Activated CD4-positive, alpha-beta T cell treated with anti-CD3 and anti-CD28 coated beads, Interleukin-2, amount 50 U/mL, for 16 hours (primary cell): Measurements from ENCODE around the gene SEMA4C.

Experiments
- DNase-seq: peaks from one replicate; pipeline ENCODE4 v3.0.0-alpha.2; 2020

SEMA4C gene

GRCh38 chr2:96839875-96840850, 29.7 kb downstream of the SEMA4C start:
- DNase-seq = no peak

- DNase-seq = peak; percentile 89
Measured at GRCh38 chr2:96839293-96839874, 30.5 kb downstream of the SEMA4C start.

- no peak for DNase-seq
Measured at GRCh38 chr2:96838345-96839292, 31.3 kb downstream of the SEMA4C start.

- DNase-seq = no peak
Measured at GRCh38 chr2:96837575-96837974, 32.3 kb downstream of the SEMA4C start.

GRCh38 chr2:96835830-96836229, 34.0 kb downstream of the SEMA4C start:
- DNase-seq = no peak

- no peak for DNase-seq
Measured at GRCh38 chr2:96832754-96833507, 36.9 kb downstream of the SEMA4C start.

GRCh38 chr2:96832408-96832753, 37.5 kb downstream of the SEMA4C start:
- no peak for DNase-seq

DNA sequence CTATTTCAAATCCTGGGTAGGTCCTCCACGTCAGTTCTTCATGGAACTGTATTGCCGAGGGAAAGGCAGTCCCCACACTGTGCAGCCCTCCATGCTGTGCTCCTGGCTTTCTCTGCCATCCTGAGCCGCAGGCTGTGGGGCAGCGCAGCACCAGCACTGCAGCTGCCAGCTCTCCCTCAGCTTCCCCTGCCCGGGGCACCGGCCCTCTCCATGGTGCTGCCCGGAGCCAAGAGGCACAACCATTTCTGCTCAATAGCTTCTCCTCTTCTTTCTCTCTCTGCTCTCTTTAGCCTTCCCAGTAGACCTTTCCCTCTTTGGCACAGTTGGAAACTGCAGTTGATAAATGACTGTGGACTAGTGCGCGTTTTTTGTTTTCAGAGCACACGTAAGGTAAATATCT, 38.2 kb downstream of the SEMA4C start:
- DNase-seq = no peak

- DNase-seq = no peak
Measured at GRCh38 chr2:96830044-96830562, 39.8 kb downstream of the SEMA4C start.

DNA sequence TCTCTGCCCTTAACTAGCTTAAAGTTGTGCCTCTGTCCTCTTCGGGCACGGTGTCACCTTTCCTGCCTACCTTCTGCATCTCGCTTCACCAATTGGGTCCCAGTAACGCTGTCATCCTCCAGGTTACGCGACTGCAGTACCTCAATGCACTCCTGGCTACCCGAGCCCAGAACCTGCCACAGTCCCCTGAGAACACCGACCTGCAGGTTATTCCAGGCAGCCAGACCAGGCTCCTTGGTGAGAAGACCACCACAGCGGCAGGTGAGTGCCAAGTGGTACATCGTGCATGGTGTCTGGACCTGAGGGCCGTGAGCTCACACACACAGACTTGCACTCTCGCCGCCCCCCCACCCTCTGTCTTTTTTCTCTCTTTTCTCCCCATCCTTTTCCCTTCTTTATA, 41.0 kb downstream of the SEMA4C start:
- no peak for DNase-seq

DNA sequence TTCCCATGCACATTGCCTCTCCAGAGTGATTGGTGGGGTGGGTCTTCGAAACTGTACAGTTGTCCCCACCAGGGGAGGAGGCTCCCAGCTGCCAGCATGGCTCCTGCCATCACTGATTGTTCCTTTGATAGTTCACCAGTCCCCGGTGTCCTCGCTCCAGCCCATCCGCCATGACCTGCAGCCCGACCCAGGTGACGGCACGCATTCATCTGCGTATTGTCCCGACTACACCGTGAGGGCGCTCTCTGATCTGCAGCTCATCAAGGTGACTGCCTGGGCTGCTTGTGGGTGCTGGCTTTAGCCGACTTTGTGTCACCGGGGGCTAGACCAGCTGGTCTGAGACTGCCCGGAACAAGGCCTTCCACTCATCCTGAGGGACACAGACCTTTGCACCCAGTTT, 41.4 kb downstream of the SEMA4C start:
- no peak for DNase-seq

DNA sequence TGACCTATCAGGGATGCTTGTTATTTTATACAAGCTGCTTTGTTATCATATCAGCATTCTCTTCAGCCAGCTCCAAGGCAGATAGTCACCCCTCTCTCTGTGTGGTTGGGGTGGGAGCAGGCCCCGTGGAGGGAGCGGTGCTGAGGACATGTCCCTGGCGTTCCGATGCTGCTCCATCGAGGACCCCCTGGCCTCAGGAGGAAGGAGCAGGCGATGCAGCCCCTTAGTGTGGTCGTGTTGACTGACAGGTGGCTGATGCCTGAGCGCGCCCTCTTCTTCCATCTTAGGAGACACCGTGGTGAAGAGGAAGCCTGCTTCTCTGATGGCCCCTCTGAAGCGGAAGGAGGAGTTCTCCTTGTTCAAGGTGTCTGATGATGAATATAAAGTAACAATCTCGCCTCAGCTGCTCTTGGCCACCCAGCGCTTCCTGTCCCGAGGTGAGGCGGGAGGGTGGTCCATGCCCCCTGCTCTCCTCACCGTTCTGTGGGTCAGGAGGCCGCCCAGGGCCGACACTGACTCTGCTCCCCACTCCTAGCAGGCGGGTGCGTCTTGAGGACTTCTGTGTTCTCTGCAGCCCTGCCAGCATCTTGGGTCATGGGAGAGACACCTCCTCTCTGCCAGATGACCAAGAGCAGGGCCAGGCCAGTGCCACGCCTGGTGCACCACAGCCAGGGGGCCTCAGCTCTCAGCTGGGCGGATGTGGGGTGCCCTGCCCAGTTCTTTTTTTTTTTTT, 43.2 kb downstream of the SEMA4C start:
- DNase-seq = no peak

DNA sequence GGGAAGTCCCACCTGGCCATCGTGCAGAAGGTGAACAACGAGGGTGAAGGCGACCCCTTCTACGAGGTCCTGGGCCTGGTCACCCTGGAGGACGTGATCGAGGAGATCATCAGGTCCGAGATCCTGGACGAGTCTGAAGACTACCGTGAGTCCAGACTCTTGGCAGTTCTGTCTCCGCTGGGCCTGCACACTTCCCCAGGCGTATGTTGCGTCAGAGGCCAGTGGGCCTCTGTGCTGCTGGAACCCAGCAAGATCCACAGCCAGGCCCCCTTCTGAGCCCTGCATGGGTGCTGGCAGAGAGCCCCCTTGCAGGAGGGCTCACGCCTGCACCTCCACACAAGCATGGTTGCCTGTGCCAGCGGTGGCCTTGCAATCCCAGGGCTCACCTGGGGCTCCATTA, 44.8 kb downstream of the SEMA4C start:
- no peak for DNase-seq

DNA sequence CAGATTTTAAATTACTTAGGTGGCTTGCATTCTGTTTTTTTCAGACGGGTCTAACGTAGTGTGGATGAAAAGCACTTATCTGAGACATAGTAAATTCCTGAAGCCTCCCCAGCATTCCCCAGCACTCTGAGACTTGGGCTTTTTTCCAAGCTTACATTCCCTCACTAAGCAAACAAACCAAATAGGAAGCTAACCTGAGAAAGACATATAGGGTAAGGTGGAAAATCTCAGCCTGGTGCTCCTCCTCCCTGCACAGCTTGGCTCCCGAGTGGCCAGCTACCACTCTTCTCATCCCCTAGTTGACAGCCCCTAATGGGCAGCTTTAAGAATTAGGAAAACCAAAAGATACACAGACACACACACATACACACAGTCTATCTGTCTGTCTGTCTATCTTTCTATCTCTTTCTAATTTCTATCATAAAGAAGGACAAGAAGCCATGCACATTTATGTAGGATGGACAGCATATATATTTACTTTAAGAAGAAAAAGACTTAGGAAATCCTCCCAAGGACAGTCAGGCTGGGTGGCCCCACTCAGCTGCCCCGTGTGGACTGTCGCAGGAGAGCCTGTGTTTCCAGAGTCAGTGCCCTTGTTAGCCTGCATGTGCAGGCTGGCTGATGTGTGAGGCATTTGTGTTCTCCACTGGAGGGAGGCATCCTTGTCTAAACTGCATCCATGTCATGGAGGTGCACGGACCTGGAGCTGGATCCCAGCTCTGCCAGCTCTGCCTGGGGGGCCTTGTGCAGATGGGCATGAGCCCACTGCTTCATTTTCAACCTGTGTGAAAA, 45.6 kb downstream of the SEMA4C start:
- no peak for DNase-seq

GRCh38 chr2:96823198-96823597, 46.7 kb downstream of the SEMA4C start:
- no peak for DNase-seq

GRCh38 chr2:96822786-96823185, 47.1 kb downstream of the SEMA4C start:
- no peak for DNase-seq

- DNase-seq = no peak
Measured at GRCh38 chr2:96821113-96821675, 48.7 kb downstream of the SEMA4C start.

DNA sequence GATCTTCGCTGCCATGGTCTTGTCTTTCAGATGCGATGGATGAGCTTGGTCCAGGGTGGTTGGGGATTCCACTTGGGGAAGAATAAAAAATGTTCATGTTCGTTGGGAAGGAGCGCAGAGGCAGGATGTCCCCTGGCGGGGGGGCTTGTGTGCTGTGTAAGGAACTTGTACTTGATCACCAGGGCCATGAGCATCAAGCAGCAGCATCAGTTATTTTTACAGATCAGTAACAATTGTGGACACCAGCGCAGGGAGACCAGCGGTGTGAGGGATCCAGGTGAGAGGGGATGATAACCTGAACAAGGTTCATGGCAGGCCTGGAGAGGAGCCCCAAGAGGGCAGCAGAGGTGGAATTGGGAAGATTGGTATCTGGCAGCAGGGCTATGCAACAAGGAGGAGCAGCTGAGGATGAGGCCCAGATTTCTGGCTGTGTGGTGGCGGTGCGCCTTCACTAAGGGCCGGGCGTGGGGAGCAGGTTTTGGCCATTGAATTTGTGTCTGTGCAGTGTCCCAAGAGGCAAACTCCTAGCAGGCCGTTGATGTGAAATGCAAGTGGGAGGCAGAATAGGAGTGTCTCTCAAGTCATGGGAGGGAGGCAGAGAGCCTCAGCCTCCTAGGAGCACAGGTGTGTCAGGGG, 49.9 kb downstream of the SEMA4C start:
- DNase-seq = no peak

GRCh38 chr2:96819128-96819875, 50.6 kb downstream of the SEMA4C start:
- DNase-seq = no peak
